Endothelial cell (in vitro differentiated cells): ENCODE results near the gene PPM1B. TPM values are rescaled to one million over a fixed set of nuclear protein-coding genes. Genes with fewer than 3 reads are reported as not detected.

ENCODE experiments used
- DNase-seq: peaks from one replicate; pipeline ENCODE4 v3.0.0; 2021; ENCODE audit warnings: low spot score
- H3K27ac Mint-ChIP-seq: one replicate; pipeline ENCODE4 v1.8.0; 2021; ENCODE audit warnings: mixed read lengths, inconsistent platforms; ENCODE audit not compliant: unreplicated experiment
- H3K27me3 Mint-ChIP-seq: one replicate; pipeline ENCODE4 v1.8.0; 2021; ENCODE audit warnings: mild to moderate bottlenecking, moderate library complexity, mixed read lengths, inconsistent platforms; ENCODE audit not compliant: unreplicated experiment
- H3K36me3 Mint-ChIP-seq: one replicate; pipeline ENCODE4 v1.8.0; 2021; ENCODE audit warnings: mild to moderate bottlenecking, low read depth, mixed read lengths, inconsistent platforms; ENCODE audit not compliant: unreplicated experiment
- H3K4me1 Mint-ChIP-seq: one replicate; pipeline ENCODE4 v1.8.0; 2021; ENCODE audit warnings: mild to moderate bottlenecking, mixed read lengths, inconsistent platforms; ENCODE audit not compliant: unreplicated experiment
- H3K4me3 Mint-ChIP-seq: one replicate; pipeline ENCODE4 v1.8.0; 2021; ENCODE audit warnings: mild to moderate bottlenecking, mixed read lengths, inconsistent platforms; ENCODE audit not compliant: unreplicated experiment
- H3K9me3 Mint-ChIP-seq: one replicate; pipeline ENCODE4 v1.8.0; 2021; ENCODE audit warnings: mixed read lengths, inconsistent platforms; ENCODE audit not compliant: unreplicated experiment
- CTCF ChIP-seq: fragments of 200-600 bp; sonication (generic); IDR thresholded peaks from one replicate; pipeline ENCODE4 v1.5.0; 2021; ENCODE audit warnings: antibody characterized with exemption; ENCODE audit not compliant: unreplicated experiment
- total RNA-seq: library from RNA; stranded (reverse); fragmentation: NEBNext Ultra II Directional; extraction: Animal tissue kit (Norgen Biotek cat#: 25700); gene quantifications from one replicate; pipeline ENCODE4 v1.2.1, GENCODE V29; 2021; ENCODE audit not compliant: unreplicated experiment

Gene PPM1B
- total RNA-seq, 1 donor from 2014 or later = 31.2 TPM

GRCh38 chr2:44275927-44276303, 107.2 kb downstream of the PPM1B start:
- Mint-ChIP-seq H3K36me3 (no peaks in the 10 kb centered on the region), H3K27me3 (peaks cover 8% of the 10 kb centered on the region), H3K4me1 (no peaks in the 10 kb centered on the region), H3K27ac (no peak overlapping the region), H3K4me3 (no peak overlapping the region), H3K9me3 (no peaks in the 10 kb centered on the region)
- no peak for TF ChIP-seq CTCF
- no peak for DNase-seq

- no peak overlapping the region for H3K27ac Mint-ChIP-seq
- no peaks in the 10 kb centered on the region for H3K9me3 Mint-ChIP-seq
- DNase-seq = no peak
- no peak overlapping the region for H3K4me3 Mint-ChIP-seq
- TF ChIP-seq CTCF = no peak
- no peaks in the 10 kb centered on the region for H3K4me1 Mint-ChIP-seq
- H3K27me3 Mint-ChIP-seq = peaks cover 3% of the 10 kb centered on the region
- H3K36me3 Mint-ChIP-seq = no peaks in the 10 kb centered on the region
Measured at GRCh38 chr2:44277541-44277940, 108.9 kb downstream of the PPM1B start.

- Mint-ChIP-seq H3K27me3 (peaks cover 2% of the 10 kb centered on the region), H3K4me3 (no peak overlapping the region), H3K36me3 (no peaks in the 10 kb centered on the region), H3K4me1 (no peaks in the 10 kb centered on the region), H3K9me3 (no peaks in the 10 kb centered on the region), H3K27ac (no peak overlapping the region)
- TF ChIP-seq CTCF = no peak
- no peak for DNase-seq
Measured at GRCh38 chr2:44280869-44281268, 112.2 kb downstream of the PPM1B start.

Other genes starting within 250 kb of the PPM1B start
- 85.8 TPM for gene LRPPRC, start 172.9 kb upstream of the PPM1B start, total RNA-seq
- not detected for gene SLC3A1, start 106.6 kb downstream of the PPM1B start, total RNA-seq
- gene PREPL, start 192.6 kb downstream of the PPM1B start, total RNA-seq = 16.3 TPM
- gene CAMKMT, start 193.1 kb downstream of the PPM1B start, total RNA-seq = 8.4 TPM